ENCODE results near the gene SRGAP1.
"Not testable (repeated sequence)": the region's sequence is repeated elsewhere in the genome, so short reads cannot be mapped to it uniquely, and the experiment has no call there.

The SRGAP1 gene

DNA sequence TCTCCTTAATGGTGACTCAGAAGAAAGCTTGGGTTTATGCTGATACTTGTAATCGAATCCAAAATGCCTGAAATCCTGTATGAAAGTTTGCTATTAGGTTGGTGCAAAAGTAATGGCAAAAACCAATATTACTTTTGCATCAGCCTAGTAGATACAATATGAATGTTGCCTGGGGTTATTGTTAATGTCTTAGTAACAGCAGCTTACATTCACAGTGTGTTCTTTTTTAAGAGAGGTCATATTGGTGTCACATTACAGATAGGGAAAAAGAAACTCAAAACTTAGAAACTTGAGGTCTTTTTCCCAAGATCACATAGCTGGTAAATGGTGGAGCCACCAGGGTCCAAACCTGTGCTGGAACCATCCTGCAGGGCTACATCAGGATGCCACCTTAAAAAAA lies 25.2 kb downstream of the SRGAP1 start:
- no peak for DNase-seq (ENCODE audit: low read depth in 2 of 2)

GRCh38 chr12:63870838-63871237 lies 26.3 kb downstream of the SRGAP1 start:
- no peak for DNase-seq (ENCODE audit: low read depth in 2 of 2)

DNA sequence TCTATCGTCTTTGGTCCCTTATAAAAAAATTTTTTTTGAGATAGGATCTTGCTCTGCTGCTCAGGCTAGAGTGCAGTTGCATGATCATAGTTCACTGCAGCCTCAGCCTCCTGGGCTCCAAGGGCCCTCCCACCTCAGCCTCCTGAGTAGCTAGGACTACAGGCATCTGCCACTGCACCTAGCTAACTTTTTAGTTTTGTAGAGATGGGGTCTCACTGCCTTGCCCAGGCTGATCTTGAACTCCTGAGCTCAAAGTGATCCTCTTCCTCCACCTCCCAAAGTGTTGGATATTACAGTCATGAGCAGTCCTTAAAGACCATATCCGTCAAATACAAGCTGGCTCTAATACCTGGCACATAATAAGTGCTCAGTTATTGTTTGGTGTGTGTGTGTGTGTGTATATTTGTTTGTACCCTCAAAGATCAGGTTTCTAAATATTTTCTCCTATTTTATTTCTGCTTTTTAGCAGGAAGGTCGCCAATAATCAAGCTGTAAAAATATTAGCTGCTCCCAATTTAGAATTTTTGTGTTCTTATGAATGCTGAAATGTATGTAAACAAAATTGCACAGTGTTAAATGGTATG lies 30.5 kb downstream of the SRGAP1 start:
- no peak for DNase-seq (ENCODE audit: low read depth in 2 of 2)

GRCh38 chr12:63875703-63876102 lies 31.2 kb downstream of the SRGAP1 start:
- DNase-seq (ENCODE audit: low read depth in 2 of 2) = no peak

GRCh38 chr12:63876980-63877379 lies 32.5 kb downstream of the SRGAP1 start:
- DNase-seq (ENCODE audit: low read depth in 2 of 2) = no peak

DNA sequence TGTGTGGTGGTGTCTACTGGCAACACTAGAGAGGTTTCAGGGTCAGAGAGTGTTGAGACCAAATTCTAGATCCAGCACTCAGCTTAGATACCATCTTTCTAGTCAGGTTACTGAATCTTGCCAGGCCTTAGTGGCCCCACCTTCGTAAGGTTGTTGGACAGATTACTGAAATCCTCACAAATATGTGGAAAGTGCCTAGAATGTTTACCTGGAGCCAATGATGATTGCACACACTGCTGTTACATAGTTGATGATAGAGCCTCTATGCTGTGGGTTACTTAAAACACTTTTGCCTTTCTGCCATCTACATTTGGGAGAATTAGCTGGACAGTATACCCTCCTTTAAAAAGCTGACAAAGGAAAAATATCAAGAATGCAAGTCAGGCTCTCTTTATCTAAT lies 33.2 kb downstream of the SRGAP1 start:
- DNase-seq (ENCODE audit: low read depth in 2 of 2) = no peak

DNA sequence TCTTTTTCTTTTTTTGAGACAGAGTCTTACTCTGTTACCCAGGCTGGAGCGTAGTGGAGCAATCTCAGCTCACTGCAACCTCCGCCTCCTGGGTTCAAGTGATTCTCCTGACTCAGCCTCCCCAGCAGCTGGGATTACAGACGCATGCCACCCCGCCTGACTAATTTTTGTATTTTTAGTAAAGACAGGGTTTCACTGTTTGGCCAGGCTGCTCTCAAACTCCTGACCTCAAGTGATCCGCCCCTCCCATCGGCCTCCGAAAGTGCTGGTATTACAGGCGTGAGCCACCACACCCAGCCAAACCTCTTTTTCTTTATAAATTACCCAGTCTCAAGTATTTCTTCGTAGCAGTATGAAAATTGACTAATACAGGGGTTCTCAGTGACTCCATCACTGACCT lies 35.7 kb downstream of the SRGAP1 start:
- DNase-seq (ENCODE audit: low read depth in 2 of 2) = not testable (repeated sequence)

- no peak for DNase-seq (ENCODE audit: low read depth in 2 of 2)
Measured at GRCh38 chr12:63880742-63881263, 36.3 kb downstream of the SRGAP1 start.

- no peak for DNase-seq (ENCODE audit: low read depth in 2 of 2)
Measured at GRCh38 chr12:63882844-63883243, 38.3 kb downstream of the SRGAP1 start.

GRCh38 chr12:63885401-63885800 lies 40.9 kb downstream of the SRGAP1 start:
- DNase-seq (ENCODE audit: low read depth in 2 of 2) = no peak

GRCh38 chr12:63888908-63889635 lies 44.6 kb downstream of the SRGAP1 start:
- peak; percentile 18 to 23 for DNase-seq (ENCODE audit: low read depth in 2 of 2)

GRCh38 chr12:63889721-63890509 lies 45.4 kb downstream of the SRGAP1 start:
- DNase-seq (ENCODE audit: low read depth in 2 of 2) = no peak

DNA sequence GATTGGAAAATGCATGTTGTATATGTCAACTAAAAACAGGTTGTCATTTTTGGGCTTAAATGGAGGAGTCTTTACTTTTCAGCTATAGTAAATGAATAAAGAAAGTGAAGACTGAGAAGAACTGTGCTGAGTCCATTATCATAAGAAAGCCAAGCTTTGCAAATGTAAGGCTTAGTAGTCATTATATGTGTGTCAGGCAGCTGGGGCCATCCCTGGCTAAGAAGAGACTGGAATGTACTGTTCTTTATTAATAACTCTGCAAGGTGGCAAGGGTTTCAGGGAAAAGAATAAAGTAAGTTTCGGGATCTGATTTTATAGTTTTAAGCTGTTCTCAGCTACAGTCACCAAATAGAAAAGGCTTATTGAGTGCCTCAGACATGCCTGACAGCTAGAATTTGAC lies 48.7 kb downstream of the SRGAP1 start:
- no peak for DNase-seq (ENCODE audit: low read depth in 2 of 2)

DNA sequence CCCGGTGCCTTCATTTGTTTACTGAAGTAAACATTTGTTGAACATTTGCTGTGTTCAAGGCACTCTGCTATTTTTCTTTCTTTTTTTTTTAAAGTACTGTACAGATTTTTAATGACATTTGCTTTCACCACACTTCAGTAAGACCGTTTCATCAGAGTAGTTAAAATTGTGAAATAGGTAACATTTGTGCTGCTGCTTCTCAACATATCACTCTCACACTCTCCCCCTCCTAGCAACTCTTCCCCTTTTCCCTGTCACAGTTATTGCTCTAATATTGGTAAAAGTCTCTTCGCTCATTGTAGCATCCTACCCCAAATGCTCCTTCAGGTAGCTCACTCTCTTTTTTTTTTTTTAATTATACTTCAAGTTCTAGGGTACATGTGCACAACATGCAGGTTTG lies 49.6 kb downstream of the SRGAP1 start:
- DNase-seq (ENCODE audit: low read depth in 2 of 2) = no peak

- no peak for DNase-seq (ENCODE audit: low read depth in 2 of 2)
Measured at GRCh38 chr12:63895841-63896240, 51.3 kb downstream of the SRGAP1 start.

DNA sequence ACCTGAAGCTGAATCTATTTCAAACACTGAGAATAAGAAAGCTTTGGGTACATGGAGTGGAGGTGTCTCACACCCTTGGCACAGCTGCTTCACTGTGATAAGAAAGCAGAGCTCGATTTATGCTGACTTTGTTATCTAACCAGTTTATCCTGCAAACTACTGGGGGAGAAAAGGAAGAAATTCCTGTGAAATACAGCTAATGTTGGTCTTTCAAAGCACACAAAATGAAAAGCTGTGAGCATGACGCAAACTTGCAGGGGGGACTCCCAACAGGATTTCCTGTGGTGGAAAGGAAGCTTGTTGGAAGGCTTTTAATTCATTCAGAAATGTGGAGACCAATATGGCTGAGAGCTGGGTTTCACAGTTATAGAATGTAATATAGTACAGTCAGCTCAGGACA lies 53.4 kb downstream of the SRGAP1 start:
- no peak for DNase-seq (ENCODE audit: low read depth in 2 of 2)

GRCh38 chr12:63898764-63899337 lies 54.4 kb downstream of the SRGAP1 start:
- no peak for DNase-seq (ENCODE audit: low read depth in 2 of 2)

GRCh38 chr12:63899396-63899795 lies 54.9 kb downstream of the SRGAP1 start:
- no peak for DNase-seq (ENCODE audit: low read depth in 2 of 2)

- no peak for DNase-seq (ENCODE audit: low read depth in 2 of 2)
Measured at GRCh38 chr12:63900922-63901793, 56.7 kb downstream of the SRGAP1 start.

DNA sequence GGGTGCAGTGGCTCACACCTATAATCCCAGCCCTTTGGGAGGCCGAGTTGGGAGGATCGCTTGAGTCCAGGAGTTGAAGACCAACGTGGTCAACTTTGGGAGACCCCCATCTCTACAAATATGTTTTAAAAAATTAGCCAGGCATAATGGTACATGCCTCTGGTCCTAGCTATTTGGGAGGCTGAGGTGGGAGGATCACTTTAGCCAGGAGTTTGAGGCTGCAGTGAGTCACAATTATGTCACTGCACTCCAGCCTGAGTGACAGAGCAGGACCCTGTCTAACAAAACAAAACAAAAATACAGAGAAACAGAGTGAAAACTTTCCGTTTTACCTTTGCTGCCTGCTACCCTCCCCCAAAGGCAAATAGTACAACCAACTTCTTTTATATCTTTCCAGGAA lies 60.2 kb downstream of the SRGAP1 start:
- DNase-seq (ENCODE audit: low read depth in 2 of 2) = no peak

- no peak for DNase-seq (ENCODE audit: low read depth in 2 of 2)
Measured at GRCh38 chr12:63905544-63905943, 61.0 kb downstream of the SRGAP1 start.

All from fibroblast of skin of left quadriceps (primary cell).